Panc1 (cell line): ENCODE data around the gene PRM3.

Experiments
- CTCF ChIP-seq: fragments of 450-650 bp; IDR thresholded peaks from 2 replicates; pipeline ENCODE4 v1.5.1; 2017; ENCODE audit warnings: mild to moderate bottlenecking
- POLR2AphosphoS5 ChIP-seq: IDR thresholded peaks from 2 replicates; pipeline ENCODE4 v1.6.1; 2012; ENCODE audit warnings: mild to moderate bottlenecking, low read depth, low read length, moderate library complexity

- TF ChIP-seq CTCF, result no peak
- TF ChIP-seq POLR2AphosphoS5, result no peak
These were observed 24.2 kb upstream of the PRM3 start for GRCh38 chr16:11297492-11298142.
